SU-DHL-6 (cell line): Measurements from ENCODE around the gene LRRC23.

Experiments used
- EZH2phosphoT487 ChIP-seq: fragments of 200-600 bp; sonication (generic), shearing (Covaris generic); conservative IDR thresholded peaks from 2 replicates; pipeline ENCODE4 v1.6.1; 2018; ENCODE audit warnings: mild to moderate bottlenecking, antibody characterized with exemption, low read length, moderate library complexity, mixed read lengths
- TF ChIP-seq, protein P1 (sequence below): fragments of 200-600 bp; sonication (generic); IDR thresholded peaks from one replicate; pipeline ENCODE4 v1.5.1; 2017; ENCODE audit warnings: antibody characterized with exemption, mild to moderate bottlenecking, low read length, moderate library complexity; ENCODE audit not compliant: insufficient read depth, poor library complexity, severe bottlenecking

DNA sequence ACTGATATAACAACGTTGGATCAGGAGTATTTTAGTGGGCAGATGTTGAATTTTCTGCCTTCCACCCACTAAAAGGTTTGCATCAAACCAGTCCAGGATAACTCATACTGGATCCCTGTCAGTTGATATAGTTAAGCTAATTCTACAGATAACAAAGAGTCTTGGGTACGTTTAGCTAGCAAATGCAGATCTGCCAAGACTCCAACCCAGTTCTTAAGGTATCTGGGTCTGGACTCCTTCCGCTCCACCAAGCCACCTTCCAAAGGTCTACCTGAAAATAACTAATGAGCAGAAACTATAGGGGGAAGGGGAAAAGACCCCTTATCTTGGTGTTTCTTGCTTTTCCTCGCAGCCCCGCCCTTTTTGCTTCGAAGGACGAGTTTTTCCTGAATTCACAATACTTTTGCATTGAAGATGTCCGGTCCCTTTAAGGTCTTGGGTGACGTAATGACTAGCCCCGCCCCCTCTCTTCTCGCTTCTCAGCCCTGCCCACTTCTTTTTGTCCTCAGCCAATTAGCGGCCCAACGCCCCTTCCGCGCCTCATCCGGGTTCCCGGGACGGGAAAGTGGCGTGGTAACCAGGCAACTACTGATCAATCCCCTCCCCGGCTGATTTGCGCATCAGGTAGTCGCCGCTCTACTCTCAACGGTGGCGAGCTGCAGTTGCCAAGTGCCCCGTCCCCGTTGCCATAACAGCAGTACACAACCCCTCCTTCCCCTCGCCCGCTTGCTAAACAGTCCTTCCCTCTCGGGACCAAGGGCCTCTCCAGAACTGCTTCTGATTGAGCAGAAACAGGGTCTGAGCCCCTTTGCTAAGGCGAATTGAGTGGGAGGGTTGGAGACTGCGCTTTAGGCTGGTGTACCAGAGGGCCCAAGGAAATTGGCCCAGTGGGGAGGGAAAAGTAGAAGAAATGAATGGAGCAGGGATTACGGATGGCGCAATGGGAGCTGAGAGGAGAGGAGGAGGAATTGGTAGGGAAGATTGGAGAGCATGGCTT is at the start of gene LRRC23:
- TF ChIP-seq, protein P1, sequence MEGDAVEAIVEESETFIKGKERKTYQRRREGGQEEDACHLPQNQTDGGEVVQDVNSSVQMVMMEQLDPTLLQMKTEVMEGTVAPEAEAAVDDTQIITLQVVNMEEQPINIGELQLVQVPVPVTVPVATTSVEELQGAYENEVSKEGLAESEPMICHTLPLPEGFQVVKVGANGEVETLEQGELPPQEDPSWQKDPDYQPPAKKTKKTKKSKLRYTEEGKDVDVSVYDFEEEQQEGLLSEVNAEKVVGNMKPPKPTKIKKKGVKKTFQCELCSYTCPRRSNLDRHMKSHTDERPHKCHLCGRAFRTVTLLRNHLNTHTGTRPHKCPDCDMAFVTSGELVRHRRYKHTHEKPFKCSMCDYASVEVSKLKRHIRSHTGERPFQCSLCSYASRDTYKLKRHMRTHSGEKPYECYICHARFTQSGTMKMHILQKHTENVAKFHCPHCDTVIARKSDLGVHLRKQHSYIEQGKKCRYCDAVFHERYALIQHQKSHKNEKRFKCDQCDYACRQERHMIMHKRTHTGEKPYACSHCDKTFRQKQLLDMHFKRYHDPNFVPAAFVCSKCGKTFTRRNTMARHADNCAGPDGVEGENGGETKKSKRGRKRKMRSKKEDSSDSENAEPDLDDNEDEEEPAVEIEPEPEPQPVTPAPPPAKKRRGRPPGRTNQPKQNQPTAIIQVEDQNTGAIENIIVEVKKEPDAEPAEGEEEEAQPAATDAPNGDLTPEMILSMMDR: no peak
- no peak for TF ChIP-seq EZH2phosphoT487
